ENCODE results near the gene SIX3.

- TF ChIP-seq POLR2A (IDR thresholded peaks at IDR 0.05; ENCODE audit: low read depth, low read length) (no peak), RFX5 (IDR thresholded peaks at IDR 0.05; ENCODE audit: low read depth, low read length) (no peak), CTCF (conservative IDR thresholded peaks at IDR 0.05; ENCODE audit: low read depth, low read length) (no peak), MAZ (IDR thresholded peaks at IDR 0.05; ENCODE audit: borderline replicate concordance, low read depth, low read length) (no peak), SMC3 (IDR thresholded peaks at IDR 0.05; ENCODE audit: low read depth, low read length) (no peak), RCOR1 (IDR thresholded peaks at IDR 0.05; ENCODE audit: insufficient replicate concordance, low read length) (no peak), RAD21 (IDR thresholded peaks at IDR 0.05; ENCODE audit: low read length) (no peak), BHLHE40 (IDR thresholded peaks at IDR 0.05; ENCODE audit: low read depth, low read length) (no peak), MAFK (IDR thresholded peaks at IDR 0.05; ENCODE audit: low read depth, low read length) (no peak), FOS (IDR thresholded peaks at IDR 0.05; ENCODE audit: low read depth, low read length) (no peak), CEBPB (IDR thresholded peaks at IDR 0.05; ENCODE audit: low read depth, low read length) (no peak)
Observed at GRCh38 chr2:44965684-44966083, 24.2 kb downstream of the SIX3 start.
